ENCODE data around the gene AMER2.

The AMER2 gene, protein sequence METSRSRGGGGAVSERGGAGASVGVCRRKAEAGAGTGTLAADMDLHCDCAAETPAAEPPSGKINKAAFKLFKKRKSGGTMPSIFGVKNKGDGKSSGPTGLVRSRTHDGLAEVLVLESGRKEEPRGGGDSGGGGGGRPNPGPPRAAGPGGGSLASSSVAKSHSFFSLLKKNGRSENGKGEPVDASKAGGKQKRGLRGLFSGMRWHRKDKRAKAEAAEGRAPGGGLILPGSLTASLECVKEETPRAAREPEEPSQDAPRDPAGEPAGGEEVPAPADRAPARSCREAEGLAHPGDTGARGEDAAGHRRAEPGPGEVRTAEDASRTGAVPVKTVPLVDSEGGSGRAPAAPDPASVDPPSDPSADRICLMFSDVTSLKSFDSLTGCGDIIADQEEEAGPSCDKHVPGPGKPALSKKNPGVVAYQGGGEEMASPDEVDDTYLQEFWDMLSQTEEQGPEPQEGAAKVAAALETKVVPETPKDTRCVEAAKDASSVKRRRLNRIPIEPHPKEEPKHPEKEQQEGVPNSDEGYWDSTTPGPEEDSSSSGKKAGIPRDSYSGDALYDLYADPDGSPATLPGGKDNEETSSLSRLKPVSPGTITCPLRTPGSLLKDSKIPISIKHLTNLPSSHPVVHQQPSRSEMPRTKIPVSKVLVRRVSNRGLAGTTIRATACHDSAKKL

DNA sequence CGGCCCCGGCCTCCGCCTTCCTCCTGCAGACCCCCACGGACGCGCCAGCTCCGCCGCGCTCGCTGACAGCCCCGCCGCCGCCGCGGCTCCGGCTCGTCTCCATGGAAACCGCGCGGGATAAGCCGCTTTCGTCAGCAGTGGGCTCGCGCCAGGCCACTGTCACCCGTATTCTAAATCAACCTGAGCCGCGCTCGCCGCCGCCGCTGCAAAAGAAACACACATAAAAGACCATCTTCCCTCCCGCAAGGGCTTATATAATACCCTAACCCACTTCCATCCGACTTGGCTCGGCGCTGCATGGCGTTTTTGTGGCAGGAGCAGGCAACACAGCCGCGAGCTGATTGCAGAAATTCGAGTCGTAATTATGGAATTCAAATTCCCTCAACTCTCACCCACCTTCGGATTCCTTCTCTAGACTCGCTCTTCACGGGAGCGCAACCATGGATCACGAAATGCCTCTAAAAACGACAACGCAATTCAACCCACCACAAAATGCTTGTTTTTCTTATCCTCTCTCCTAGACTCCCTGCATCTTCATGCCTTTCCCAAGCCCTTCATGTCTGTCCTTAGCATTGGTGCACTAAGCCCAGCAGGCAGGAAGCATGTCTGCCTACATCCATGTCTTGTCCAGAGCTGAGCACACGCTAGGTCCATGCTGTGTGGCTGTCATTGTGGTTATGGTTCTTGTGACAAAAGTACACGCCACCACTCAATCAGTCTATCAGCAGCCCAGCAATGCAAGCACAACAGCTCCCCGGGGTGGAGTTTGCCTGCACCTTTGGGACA, at the start of gene AMER2:
TSS of gene AMER2 (minus strand) at position 772 of the 786 bp plus-strand sequence. CDS start at position 103, 669 bp downstream.
- peaks cover 5% of the 10 kb centered on the region; the same call in 1 of the 2 replicates for H3K4me1 ChIP-seq
- H3K9me3 ChIP-seq: peaks cover 53% of the 10 kb centered on the region
- no peak for TF ChIP-seq Cebpa-rat (IDR thresholded peaks at IDR 0.05)
- no peak within 1 kb of the TSS for H3K9ac ChIP-seq
- H3K4me2 ChIP-seq: peak within 1 kb of the TSS; percentile 79
- H3K27ac ChIP-seq: no peak within 1 kb of the TSS
- no peaks in the 10 kb centered on the region for H4K20me1 ChIP-seq
- H3K4me3 ChIP-seq: peak within 1 kb of the TSS; percentile 61
- H3K27me3 ChIP-seq: peaks cover 49% of the 10 kb centered on the region
- H3K36me3 ChIP-seq: no peaks in the 10 kb centered on the region

DNA sequence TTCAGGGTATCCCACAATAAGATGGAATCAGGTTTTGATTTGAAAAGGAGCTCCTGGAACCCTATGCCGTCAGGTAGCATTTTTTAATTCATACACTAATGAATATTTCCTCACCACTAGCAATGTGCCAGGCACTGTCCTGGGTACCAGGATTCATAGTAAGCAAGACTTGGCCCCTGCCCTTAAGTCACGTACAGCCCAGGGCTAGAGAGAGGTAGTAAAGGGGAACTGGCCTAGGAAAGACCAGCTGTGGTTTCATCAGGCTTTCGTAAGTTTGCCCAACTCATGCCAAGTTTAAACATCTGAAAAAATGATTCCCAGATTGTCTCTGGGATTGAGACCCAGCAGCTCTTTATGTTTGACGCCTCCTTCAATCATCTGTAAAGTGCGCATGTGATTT, 45.9 kb upstream of the AMER2 start:
- Histone ChIP-seq H3K4me2 (no peak overlapping the region), H3K36me3 (no peaks in the 10 kb centered on the region), H3K27me3 (no peaks in the 10 kb centered on the region), H3K9me3 (no peaks in the 10 kb centered on the region), H4K20me1 (no peaks in the 10 kb centered on the region), H3K27ac (no peak overlapping the region), H3K4me1 (peaks cover 15% of the 10 kb centered on the region), H3K9ac (no peak overlapping the region), H3K4me3 (no peak overlapping the region)
- no peak for TF ChIP-seq Cebpa-rat (IDR thresholded peaks at IDR 0.05)

DNA sequence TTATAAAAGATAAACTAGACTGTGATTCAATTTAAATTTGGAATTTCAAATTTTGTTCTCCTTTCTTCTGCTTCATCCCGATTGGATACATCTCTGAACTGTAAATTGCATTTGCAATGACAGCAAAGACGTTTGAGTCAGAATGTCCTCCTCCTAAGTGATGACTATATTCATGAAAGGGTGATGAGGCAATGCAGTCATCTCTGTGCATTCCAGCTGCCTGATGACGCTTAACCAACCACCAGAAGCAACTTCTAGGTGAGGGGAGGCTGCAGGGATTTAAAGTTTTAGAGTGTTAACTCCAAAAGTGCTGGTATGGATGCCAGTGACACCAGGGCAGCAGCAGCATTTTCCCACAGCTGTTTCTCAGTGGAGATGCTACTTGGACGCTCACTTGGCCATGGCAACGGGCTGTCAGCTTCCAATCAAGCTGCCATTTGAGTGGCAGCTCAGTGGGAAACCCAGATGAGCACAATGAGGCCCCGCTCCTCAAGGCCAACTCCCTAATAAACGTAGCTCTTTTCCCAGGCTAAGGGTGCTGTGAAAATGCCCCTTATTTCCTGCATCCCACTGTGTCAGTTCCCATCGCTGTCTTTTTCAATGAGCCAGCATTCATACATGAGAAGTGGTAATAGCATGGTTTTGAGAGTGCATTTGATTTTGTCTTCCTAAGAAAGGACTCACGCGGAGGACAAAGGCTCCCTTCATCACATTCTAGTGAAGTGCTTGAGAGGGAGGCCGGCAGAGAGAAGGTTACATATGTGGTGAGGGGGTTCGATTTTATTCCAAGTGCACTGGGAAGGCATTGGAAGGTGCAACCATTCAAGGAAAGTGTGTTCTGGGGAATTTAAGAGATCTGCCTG, 45.2 kb upstream of the AMER2 start:
- no peak for TF ChIP-seq Cebpa-rat (IDR thresholded peaks at IDR 0.05)
- H3K9ac ChIP-seq: no peak overlapping the region
- H3K27ac ChIP-seq: no peak overlapping the region
- no peaks in the 10 kb centered on the region for H3K27me3 ChIP-seq
- H3K4me2 ChIP-seq: no peak overlapping the region
- H3K9me3 ChIP-seq: no peaks in the 10 kb centered on the region
- peaks cover 15% of the 10 kb centered on the region for H3K4me1 ChIP-seq
- no peak overlapping the region for H3K4me3 ChIP-seq
- no peaks in the 10 kb centered on the region for H3K36me3 ChIP-seq
- H4K20me1 ChIP-seq: no peaks in the 10 kb centered on the region

DNA sequence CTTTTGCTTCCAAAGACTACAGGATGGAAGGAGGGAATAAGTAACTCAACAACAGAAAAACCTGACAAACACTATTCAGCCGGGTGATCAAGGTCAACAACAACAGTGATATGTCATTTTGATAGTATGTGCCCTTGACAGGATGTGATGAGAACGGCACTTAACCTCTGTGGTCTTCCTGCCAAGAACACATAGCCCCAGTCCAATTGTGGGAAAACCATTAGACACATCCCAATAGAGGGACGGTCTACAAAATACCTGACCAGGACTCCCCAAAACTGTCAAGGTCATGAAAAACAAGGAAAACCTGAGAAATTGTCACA, 43.1 kb upstream of the AMER2 start:
- no peak overlapping the region for H3K4me2 ChIP-seq
- no peaks in the 10 kb centered on the region for H3K36me3 ChIP-seq

GRCh38 chr13:25214491-25215252, 42.6 kb upstream of the AMER2 start:
- H3K36me3 ChIP-seq: no peaks in the 10 kb centered on the region
- TF ChIP-seq Cebpa-rat (IDR thresholded peaks at IDR 0.05): no peak
- no peaks in the 10 kb centered on the region for H3K9me3 ChIP-seq
- no peak overlapping the region for H3K4me3 ChIP-seq
- peaks cover 7% of the 10 kb centered on the region for H3K4me1 ChIP-seq
- H3K27ac ChIP-seq: no peak overlapping the region
- no peak overlapping the region for H3K4me2 ChIP-seq
- H3K9ac ChIP-seq: no peak overlapping the region
- no peaks in the 10 kb centered on the region for H4K20me1 ChIP-seq
- no peaks in the 10 kb centered on the region for H3K27me3 ChIP-seq

More for the DNA sequence above, 43.1 kb upstream of the AMER2 start:
- Histone ChIP-seq H3K4me1 (peaks cover 13% of the 10 kb centered on the region), H4K20me1 (no peaks in the 10 kb centered on the region), H3K27ac (no peak overlapping the region), H3K27me3 (no peaks in the 10 kb centered on the region), H3K4me3 (no peak overlapping the region), H3K9me3 (no peaks in the 10 kb centered on the region), H3K9ac (no peak overlapping the region)
- no peak for TF ChIP-seq Cebpa-rat (IDR thresholded peaks at IDR 0.05)

DNA sequence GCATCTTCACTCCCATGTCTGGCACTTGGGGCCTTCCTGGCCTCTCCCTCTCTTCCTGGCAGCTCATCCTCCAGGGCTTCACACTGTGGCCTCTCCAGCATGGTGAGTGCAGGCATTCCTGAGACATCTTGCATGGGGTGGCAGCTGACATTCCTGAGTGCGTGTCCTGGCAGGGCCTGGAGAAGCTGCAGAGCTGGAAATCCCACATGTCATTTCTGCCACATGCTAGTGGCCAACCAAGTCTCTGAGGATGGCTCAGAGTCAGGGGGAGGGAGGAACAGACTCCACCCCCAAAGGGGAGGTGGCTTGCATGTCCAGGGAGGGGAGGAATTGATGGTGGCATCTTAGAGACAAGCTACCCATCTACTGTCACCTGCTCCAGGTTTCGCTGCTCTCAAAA, 41.6 kb upstream of the AMER2 start:
- Histone ChIP-seq H3K36me3 (no peaks in the 10 kb centered on the region), H3K4me3 (no peak overlapping the region), H3K4me2 (no peak overlapping the region), H3K9me3 (no peaks in the 10 kb centered on the region), H3K9ac (no peak overlapping the region), H3K4me1 (no peaks in the 10 kb centered on the region), H4K20me1 (no peaks in the 10 kb centered on the region), H3K27me3 (no peaks in the 10 kb centered on the region), H3K27ac (no peak overlapping the region)
- TF ChIP-seq Cebpa-rat (IDR thresholded peaks at IDR 0.05): no peak

DNA sequence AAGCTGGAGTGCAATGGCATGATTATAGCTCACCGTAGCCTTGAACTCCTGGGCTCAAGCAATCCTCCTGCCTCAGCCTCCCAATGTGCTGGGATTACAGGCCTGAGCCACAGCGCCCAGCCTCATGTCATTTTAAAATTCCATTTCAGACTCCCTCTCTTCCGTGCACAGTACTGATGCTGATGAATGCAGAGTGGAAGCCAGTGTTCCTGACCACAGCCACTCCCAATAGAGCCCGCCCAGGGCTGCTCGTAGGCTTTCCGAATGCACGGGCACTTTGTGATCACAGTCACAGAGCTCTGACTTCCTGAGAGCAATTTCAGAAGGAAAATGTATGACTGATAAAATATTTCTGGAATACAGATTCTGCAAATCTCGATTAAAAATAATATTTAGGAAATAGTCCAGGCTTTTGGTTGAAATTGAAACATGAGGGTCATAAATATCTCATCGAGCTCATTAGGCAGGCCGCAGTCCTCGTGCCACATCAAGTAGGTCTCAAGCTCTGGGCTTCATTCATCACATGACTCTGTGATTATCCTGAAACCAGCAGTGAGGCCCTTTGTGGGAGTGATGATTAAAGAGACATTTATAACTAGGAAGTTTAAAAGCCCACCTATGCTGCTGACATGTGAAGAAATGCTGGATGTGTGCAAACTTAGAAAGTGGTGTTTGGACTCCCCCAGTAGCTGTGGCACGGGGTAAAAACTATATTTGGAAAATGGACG, 38.9 kb upstream of the AMER2 start:
- Histone ChIP-seq H3K36me3 (no peaks in the 10 kb centered on the region), H3K4me2 (no peak overlapping the region), H3K4me3 (no peak overlapping the region), H3K4me1 (no peaks in the 10 kb centered on the region), H3K9ac (no peak overlapping the region), H3K27ac (no peak overlapping the region), H4K20me1 (no peaks in the 10 kb centered on the region), H3K27me3 (no peaks in the 10 kb centered on the region), H3K9me3 (no peaks in the 10 kb centered on the region)
- no peak for TF ChIP-seq Cebpa-rat (IDR thresholded peaks at IDR 0.05)

DNA sequence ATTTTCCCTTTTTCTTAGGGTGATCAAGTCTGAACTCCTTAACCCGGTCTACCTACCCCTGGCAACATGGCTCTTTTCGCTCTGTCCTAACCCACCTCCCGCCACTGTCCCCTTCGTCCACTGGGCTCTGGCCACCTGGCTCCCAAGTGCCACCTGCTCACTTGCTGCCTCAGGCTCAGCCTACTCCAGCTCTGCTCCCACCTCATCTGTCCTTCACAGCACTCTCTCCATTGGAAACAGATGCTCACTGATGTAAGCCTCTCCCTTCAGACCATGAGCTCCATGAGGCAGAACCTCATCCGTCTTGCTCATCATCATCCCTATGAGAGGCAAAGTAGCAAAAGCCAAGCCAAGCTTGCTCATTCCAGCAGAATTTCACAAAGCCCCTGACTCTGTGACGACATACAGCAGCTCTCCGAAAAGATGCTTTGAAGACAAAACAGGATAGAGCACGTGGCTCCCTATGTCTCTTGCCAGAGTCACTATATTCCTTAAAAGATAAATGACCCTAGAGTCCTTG, 35.3 kb upstream of the AMER2 start:
- H3K4me1 ChIP-seq: peaks cover 32% of the 10 kb centered on the region
- H3K36me3 ChIP-seq: no peaks in the 10 kb centered on the region
- no peak overlapping the region for H3K4me2 ChIP-seq
- no peak overlapping the region for H3K4me3 ChIP-seq
- no peaks in the 10 kb centered on the region for H3K9me3 ChIP-seq
- no peak for TF ChIP-seq Cebpa-rat (IDR thresholded peaks at IDR 0.05)
- 0 out of 2 replicates have a peak, but pooled peaks cover 2% of the 10 kb centered on the region for H3K27me3 ChIP-seq
- H3K9ac ChIP-seq: no peak overlapping the region
- H3K27ac ChIP-seq: no peak overlapping the region
- H4K20me1 ChIP-seq: no peaks in the 10 kb centered on the region
